ENCODE measurements around the gene FSTL5.

FSTL5 gene

GRCh38 chr4:161564230-161564834, 599.5 kb downstream of the FSTL5 start:
- peak; percentile 76 for FAIRE-seq

- no peak for FAIRE-seq
Measured at GRCh38 chr4:161555689-161556660, 607.8 kb downstream of the FSTL5 start.

GRCh38 chr4:161554372-161554990, 609.3 kb downstream of the FSTL5 start:
- FAIRE-seq = no peak

GRCh38 chr4:161546902-161547301, 616.9 kb downstream of the FSTL5 start:
- no peak for FAIRE-seq

GRCh38 chr4:161540265-161540664, 623.5 kb downstream of the FSTL5 start:
- no peak for FAIRE-seq

- no peak for FAIRE-seq
Measured at GRCh38 chr4:161538941-161539340, 624.9 kb downstream of the FSTL5 start.

GRCh38 chr4:161530710-161531109, 633.1 kb downstream of the FSTL5 start:
- no peak for FAIRE-seq

- no peak for FAIRE-seq
Measured at GRCh38 chr4:161525121-161525520, 638.7 kb downstream of the FSTL5 start.

GRCh38 chr4:161522031-161522430, 641.8 kb downstream of the FSTL5 start:
- no peak for FAIRE-seq

- no peak for FAIRE-seq
Measured at GRCh38 chr4:161519611-161520010, 644.2 kb downstream of the FSTL5 start.

- FAIRE-seq = no peak
Measured at GRCh38 chr4:161517941-161518340, 645.9 kb downstream of the FSTL5 start.

GRCh38 chr4:161505141-161505540, 658.7 kb downstream of the FSTL5 start:
- no peak for FAIRE-seq

- FAIRE-seq = no peak
Measured at GRCh38 chr4:161498155-161498554, 665.6 kb downstream of the FSTL5 start.

GRCh38 chr4:161486461-161486860, 677.3 kb downstream of the FSTL5 start:
- no peak for FAIRE-seq

GRCh38 chr4:161466316-161466715, 697.5 kb downstream of the FSTL5 start:
- no peak for FAIRE-seq

GRCh38 chr4:161463436-161463835, 700.4 kb downstream of the FSTL5 start:
- no peak for FAIRE-seq

GRCh38 chr4:161457906-161458305, 705.9 kb downstream of the FSTL5 start:
- no peak for FAIRE-seq

GRCh38 chr4:161457311-161457710, 706.5 kb downstream of the FSTL5 start:
- FAIRE-seq = no peak

- no peak for FAIRE-seq
Measured at GRCh38 chr4:161454860-161455259, 708.9 kb downstream of the FSTL5 start.

- no peak for FAIRE-seq
Measured at GRCh38 chr4:161448550-161449180, 715.1 kb downstream of the FSTL5 start.

- no peak for FAIRE-seq
Measured at GRCh38 chr4:161444626-161445025, 719.2 kb downstream of the FSTL5 start.

GRCh38 chr4:161442921-161443320, 720.9 kb downstream of the FSTL5 start:
- no peak for FAIRE-seq

- FAIRE-seq = no peak
Measured at GRCh38 chr4:161438096-161438495, 725.7 kb downstream of the FSTL5 start.

Measured in islet of Langerhans (tissue), 1 donor.